Epidermal melanocyte (primary cell): Measurements from ENCODE around the gene OSCP1.
"Not testable (repeated sequence)": the region's sequence is repeated elsewhere in the genome, so short reads cannot be mapped to it uniquely, and the experiment has no call there.

Source experiments
- DNase-seq: peaks from one replicate; pipeline ENCODE4 v3.0.0; 2011; ENCODE audit warnings: low spot score; ENCODE audit not compliant: insufficient read length

OSCP1 gene

GRCh38 chr1:36450270-36450918, at the start of gene OSCP1:
OSCP1 (minus strand) TSS chr1:36450451; CDS start chr1:36450369, 82 bp downstream.
- DNase-seq, result peak; percentile 99

- DNase-seq, result no peak
Measured at GRCh38 chr1:36497207-36497606, 47.0 kb upstream of the OSCP1 start.

GRCh38 chr1:36494971-36495370, 44.7 kb upstream of the OSCP1 start:
- no peak for DNase-seq

GRCh38 chr1:36493524-36493923, 43.3 kb upstream of the OSCP1 start:
- DNase-seq, result no peak

GRCh38 chr1:36492491-36492890, 42.2 kb upstream of the OSCP1 start:
- DNase-seq, result no peak

GRCh38 chr1:36489258-36490051, 39.2 kb upstream of the OSCP1 start:
- DNase-seq, result not testable (repeated sequence)

GRCh38 chr1:36487906-36488305, 37.7 kb upstream of the OSCP1 start:
- no peak for DNase-seq

GRCh38 chr1:36487336-36487725, 37.1 kb upstream of the OSCP1 start:
- not testable (repeated sequence) for DNase-seq

GRCh38 chr1:36486439-36487335, 36.4 kb upstream of the OSCP1 start:
- no peak for DNase-seq

GRCh38 chr1:36486093-36486438, 35.8 kb upstream of the OSCP1 start:
- no peak for DNase-seq

- no peak for DNase-seq
Measured at GRCh38 chr1:36484099-36484498, 33.8 kb upstream of the OSCP1 start.

GRCh38 chr1:36482724-36483388, 32.6 kb upstream of the OSCP1 start, which contains the start of gene CSF3R:
CSF3R (minus strand) TSS chr1:36482913; CDS start chr1:36479496, 3,417 bp downstream.
- no peak for DNase-seq

GRCh38 chr1:36481771-36482723, 31.8 kb upstream of the OSCP1 start:
- DNase-seq, result no peak

- no peak for DNase-seq
Measured at GRCh38 chr1:36481091-36481490, 30.8 kb upstream of the OSCP1 start.

GRCh38 chr1:36480161-36480560, 29.9 kb upstream of the OSCP1 start:
- DNase-seq, result no peak

- no peak for DNase-seq
Measured at GRCh38 chr1:36479505-36480051, 29.3 kb upstream of the OSCP1 start.

GRCh38 chr1:36477615-36478014, 27.4 kb upstream of the OSCP1 start:
- not testable (repeated sequence) for DNase-seq

GRCh38 chr1:36476945-36477344, 26.7 kb upstream of the OSCP1 start:
- no peak for DNase-seq

- DNase-seq, result no peak
Measured at GRCh38 chr1:36475910-36476604, 25.8 kb upstream of the OSCP1 start.
